GM11168 (cell line): ENCODE measurements around the gene EPOP.

Experiments
- in situ Hi-C: fragments of 300-500 bp; cut with MboI; formaldehyde crosslinking; loops from one replicate; pipeline ENCODE4 v1.12.0; 2022; ENCODE audit warnings: low sequenced_read_pairs; ENCODE audit not compliant: unreplicated experiment

The EPOP gene

DNA sequence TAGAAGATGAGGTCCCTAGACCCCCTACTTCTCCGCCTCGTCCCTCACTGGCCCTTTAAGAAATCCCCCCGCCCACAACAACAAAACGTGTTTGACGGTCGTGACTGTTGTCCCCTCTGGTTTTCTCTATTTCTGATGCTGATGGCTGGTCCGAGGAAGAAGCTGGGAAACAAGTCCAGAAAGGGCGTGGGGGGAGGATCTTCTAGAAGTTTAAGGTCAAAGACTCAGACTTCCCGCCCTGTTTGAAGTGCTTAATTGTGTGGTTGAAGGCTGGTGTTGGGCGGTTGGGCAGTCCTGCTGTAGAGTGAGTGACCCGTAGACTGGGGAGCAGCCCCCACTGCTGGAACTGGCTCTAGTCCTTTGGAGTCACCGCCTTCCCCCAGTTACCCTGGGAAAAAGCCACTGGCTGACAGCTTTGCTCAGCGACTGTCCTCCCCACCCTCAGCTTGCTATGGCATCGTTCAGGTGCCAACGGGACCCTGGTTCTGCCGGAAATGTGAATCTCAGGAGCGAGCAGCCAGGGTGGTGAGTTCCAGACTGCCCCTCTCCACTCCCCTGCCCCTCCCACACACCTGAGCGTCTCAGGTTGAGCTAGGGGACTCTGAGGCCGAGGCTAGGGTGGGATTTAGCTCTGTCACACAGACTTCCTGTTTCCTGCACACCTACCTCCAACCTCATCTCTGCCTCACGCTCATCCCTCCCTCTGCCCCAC is 31.9 kb upstream of the EPOP start:
- in situ Hi-C loops, result no loop called here

DNA sequence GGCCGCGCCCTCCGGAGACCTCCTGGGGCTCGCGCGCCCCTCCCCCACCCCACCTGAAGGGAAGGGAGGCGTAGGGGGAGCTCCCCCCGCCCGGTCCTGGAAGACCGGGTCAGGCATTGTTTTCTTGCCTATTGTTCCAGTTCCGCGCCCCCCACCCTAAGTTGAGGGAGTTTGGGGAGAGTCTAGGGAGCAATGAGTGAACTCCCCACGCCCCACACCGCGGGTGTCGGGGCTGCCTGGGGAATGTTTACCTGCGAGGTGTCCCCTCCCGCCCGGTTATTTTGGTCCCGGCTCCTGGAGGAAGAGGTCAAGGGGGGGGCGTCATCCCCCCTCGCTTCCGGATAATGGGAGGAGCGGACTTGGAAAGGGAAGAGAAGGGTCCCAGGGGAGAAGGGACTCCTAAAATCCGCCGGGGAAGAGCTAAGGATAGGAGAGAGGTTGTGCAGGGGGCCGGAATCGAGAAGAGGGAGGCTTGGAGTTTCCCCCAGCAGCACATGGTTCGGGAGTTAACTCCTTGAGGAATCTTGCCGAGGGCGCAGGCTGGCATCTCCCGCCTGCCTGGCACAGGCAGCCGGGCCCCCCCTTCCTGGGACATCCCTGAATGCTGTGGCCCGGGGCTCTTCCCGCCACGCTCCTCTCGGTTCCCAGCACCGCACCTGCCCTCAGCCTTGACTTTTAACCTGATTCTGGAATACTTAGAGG is 31.2 kb upstream of the EPOP start:
- in situ Hi-C loops, result no loop called here

DNA sequence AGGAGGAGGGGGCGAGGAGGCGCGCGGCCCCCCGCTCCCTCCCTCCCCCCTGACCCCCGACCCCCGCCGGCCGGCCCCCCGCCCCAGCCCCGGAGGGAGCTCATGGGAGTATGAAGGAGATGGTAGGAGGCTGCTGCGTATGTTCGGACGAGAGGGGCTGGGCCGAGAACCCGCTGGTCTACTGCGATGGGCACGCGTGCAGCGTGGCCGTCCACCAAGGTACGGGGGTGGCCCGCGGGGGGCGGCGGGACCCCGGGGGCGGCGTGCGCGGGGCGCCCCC is 30.7 kb upstream of the EPOP start:
- in situ Hi-C loops, result no loop called here

GRCh38 chr17:38704606-38705522 is 30.1 kb upstream of the EPOP start, which contains the start of gene MLLT6:
Gene MLLT6, plus strand, starts transcription at chr17:38705273. Its CDS starts 360 bp downstream, at chr17:38705633.
- in situ Hi-C loops, result no loop called here

GRCh38 chr17:38703742-38704605 is 29.2 kb upstream of the EPOP start:
- in situ Hi-C loops, result no loop called here

DNA sequence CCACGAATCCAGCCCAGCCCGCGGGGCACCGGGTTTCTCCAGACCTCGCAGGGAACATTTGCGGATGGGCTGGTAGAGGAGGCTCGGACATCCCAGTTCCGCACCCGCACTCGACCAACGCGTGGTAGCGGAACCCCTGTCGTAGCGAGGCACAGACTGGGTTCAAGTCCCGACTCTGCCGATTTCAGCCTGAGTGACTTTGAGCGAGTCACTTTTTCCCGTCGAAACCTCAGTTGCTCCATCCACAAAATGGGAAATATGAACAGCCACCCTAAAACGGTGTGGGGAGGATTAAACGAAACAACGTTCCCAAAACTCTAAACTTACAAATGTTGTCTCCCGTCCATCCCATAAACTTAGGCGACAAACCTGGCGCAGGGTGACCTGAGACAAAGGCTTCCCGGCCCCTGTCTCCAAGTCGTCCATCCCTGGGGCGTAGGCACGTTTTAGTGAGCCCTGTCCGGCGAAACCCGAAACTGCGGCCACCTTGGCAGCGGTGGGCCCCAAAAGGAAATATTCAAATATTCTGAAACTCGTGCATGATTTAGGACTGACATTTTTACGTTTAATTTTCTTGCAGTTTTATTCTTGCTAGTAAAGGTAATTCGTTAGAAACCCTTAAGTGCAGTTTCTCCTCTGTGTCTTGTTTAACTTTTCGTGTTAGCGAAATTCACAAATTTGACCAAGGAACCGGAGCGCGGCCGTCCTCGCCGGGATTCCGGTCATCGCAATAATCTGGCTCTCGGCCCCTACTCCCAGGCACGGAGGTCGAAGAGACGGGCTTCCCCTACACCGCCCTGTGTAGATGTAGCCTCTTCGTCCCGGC is 28.4 kb upstream of the EPOP start:
- in situ Hi-C loops, result no loop called here

DNA sequence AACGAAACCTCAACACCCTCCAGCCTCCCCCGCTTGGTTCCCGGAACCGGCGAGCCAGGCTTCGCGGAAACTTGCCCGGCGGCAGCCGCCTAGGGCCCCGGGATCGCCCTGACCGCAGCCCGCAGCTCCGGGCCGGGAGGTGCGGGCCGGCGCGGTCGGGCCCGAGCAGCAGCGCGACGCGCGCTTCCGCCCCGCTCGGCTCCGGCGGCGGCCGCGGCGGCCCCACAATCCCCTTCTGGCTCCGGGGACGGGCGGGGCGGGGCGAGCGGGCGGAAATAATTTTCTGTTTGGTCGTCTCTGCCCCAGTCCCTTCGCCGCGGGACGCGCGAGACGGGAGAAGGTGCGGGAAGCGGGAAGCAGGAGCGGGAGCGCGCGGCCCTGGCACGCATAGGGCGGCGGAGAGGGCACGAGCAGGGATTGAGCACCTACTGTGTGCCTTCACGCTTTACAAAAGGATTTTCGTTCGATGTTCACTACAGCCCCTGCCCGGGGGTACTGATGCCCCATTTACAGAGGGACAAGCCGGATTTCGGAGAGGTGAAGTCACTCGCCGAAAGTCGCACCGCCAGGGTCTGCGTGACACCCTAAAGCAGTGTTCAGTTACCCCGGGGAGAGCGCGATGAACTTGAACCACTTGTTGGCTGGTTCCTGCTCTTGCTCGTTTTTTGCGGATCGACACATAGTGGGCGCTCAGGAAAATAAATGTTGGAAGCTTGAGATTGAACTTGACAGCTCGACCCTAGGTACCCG is 27.6 kb upstream of the EPOP start:
- in situ Hi-C loops, result no loop called here

DNA sequence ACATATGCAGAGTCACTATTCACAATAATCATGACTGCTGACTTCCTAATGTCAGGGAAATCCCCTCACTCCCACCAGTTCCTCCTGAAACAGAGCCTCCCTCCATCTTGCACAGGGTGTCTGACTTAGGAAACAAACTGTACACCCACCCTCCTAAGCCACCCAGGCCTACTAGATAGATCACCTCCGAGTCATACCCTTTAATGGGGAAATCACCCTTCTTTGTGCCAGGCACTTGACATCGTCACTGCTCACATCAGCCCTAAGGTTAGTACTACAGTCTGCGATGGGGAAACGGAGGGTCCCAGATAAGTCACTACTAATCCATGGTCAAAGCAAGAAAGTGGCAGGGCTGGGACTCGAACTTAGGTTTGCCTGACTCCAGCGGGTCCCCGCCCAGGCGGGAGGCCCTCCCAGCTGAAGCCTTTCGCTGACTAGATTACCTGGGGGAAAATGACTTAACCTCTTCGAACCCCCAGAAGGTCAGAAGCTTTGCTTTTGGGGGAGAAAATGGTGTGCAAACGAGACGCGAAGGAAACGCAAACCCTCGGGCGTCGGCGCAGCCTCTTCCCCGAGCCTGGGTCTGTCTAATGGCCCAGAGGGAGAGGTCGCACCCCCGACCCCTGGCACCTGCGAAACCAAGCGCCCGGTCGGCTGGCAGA is 26.9 kb upstream of the EPOP start:
- in situ Hi-C loops, result no loop called here

- in situ Hi-C loops, result no loop called here
Measured at GRCh38 chr17:38698760-38699159, 24.0 kb upstream of the EPOP start.

GRCh38 chr17:38697061-38697820 is 22.5 kb upstream of the EPOP start:
- in situ Hi-C loops, result no loop called here

DNA sequence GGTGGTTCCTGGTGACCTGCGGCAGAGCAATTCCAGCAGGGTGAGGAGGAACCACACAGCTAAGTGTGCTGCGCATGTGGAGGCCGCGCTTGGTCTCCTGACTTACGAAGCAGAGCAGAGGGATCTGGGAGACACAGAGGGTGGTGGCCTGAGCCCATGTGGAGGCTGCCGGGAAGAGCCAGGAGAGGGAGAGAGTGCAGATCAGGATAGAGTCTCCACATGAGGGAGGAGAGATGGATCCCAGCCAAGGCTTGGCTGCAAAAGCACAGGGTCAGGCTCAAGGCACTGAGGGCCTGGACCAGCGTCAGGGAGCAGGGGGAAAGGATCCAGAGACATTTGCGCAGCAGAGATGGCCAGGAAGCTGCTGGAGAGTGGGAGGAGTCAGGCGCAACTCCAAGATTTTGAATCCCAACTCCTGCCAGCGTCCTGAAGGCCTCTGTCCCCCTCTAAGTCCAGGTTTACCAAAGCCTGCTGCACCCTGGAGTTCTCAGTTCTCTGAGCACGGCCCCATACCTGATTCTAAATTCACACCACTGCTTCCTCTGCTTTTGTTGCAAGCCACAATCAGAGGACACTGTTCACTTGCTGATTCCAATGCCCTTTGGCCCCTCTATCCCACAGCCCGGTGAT is 19.1 kb upstream of the EPOP start:
- in situ Hi-C loops, result no loop called here

- in situ Hi-C loops, result no loop called here
Measured at GRCh38 chr17:38691154-38691553, 16.4 kb upstream of the EPOP start.

- in situ Hi-C loops, result no loop called here
Measured at GRCh38 chr17:38690386-38690785, 15.6 kb upstream of the EPOP start.

- in situ Hi-C loops, result no loop called here
Measured at GRCh38 chr17:38687286-38687685, 12.5 kb upstream of the EPOP start.

DNA sequence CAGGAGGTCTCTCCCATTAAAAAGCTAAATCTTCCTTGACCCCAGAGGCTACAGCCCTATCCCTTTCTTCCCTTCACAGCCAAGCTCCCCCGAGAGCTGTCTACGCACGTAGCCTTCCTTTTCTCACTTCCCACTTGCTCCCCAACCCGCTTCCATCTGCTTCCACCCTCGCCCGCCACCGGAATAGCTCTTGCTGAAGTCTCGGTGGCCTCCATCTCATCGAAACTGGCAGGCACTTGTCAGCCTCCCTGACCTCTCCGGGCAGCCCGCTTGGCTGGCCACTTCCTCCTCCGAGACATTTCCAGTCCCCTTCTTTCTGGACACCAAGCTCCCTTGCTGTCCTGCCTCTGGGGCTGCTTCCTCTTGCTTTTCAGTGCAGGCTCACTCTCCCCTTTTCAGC is 10.7 kb upstream of the EPOP start:
- in situ Hi-C loops, result no loop called here

DNA sequence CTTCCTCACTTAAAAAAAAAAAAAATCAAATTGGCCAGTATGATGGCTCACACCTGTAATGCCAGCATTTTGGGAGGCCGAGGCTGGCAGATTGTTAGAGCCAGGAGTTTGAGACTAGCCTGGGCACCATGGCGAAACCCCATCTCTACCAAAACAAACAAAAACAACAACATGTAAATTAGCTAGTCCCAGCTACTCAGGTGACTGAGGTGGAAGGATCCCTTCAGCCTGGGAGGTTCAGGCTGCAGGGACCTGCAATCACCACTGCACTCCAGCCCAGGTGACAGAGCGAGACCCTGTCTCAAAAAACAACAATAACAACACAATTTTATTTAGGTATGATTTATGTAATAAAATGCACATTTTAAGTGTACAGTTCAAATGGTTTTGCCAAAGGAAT is 6.3 kb upstream of the EPOP start:
- in situ Hi-C loops, result no loop called here

DNA sequence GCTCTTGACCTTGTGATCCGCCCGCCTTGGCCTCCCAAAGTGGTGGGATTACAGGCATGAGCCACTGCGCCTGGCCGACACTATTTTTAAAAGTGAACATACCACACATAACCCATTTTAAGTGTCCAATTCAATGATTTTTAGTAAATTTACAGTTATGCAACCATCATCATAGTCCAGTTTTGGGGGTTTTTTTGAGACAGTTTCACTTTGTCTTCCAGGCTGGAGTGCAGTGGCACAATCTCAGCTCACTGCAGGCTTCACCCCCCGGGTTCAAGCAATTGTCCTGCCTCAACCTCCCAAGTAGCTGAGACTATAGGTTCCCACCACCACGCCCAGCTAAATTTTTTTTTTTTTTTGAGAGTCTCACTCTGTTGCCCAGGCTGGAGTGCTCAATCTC is 3.1 kb upstream of the EPOP start:
- in situ Hi-C loops, result loop anchor here (5.0 kb wide), 1 partner anchor 54 kb away; the partner anchor contains the start of gene CISD3
